Glomerular visceral epithelial cell (primary cell): ENCODE results near the gene TRPV3.
"Not testable (repeated sequence)": the region's sequence is repeated elsewhere in the genome, so short reads cannot be mapped to it uniquely, and the experiment has no call there.

ENCODE experiments used
- DNase-seq: peaks from one replicate; pipeline ENCODE4 v3.0.0-alpha.2; 2016; ENCODE audit errors: extremely low spot score

Gene TRPV3

GRCh38 chr17:3557768-3558583 is at the start of gene TRPV3:
Gene TRPV3 (minus strand): TSS chr17:3557812. CDS start chr17:3554850, 2,962 bp downstream.
- DNase-seq: peak; percentile 20

- no peak for DNase-seq
Measured at GRCh38 chr17:3603870-3604259, 46.3 kb upstream of the TRPV3 start.

DNA sequence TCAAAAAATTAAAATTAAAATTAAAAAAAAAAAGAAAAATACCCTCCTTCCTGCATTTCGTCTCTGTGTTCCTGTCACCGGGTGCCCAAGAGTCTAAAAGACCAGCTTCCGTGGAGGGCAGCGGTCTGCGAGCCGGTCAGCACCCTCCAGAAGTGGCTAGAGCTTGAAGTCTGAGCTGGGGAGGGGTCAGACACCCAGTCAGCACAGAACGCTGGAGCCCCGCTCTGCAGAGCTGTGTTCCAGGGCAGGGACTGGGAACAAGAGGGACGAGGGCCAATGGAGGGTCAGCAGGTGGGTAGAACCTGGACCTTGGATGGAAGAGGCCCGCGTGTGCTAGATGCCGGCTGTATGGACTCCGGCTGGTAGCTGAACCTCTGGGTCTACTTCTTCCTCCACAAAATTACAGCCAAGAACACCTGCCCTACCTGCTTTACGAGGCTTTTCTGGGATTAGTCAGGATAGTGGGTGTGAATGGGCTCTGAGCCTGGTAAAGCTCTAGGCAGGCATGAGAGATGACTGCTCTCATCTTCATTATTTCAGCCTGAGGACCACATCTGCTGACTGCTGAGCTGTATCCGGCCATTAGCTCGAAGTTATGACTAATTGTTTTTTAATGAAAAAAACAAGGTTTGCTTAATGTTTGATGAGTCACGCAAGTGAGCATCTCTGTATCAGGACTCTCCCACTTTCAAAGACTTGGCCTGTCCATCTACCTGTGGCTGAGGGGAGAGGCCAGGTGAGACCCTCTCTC is 45.7 kb upstream of the TRPV3 start:
- DNase-seq: no peak

- DNase-seq: peak; percentile 13
Measured at GRCh38 chr17:3602499-3602898, 44.9 kb upstream of the TRPV3 start.

DNA sequence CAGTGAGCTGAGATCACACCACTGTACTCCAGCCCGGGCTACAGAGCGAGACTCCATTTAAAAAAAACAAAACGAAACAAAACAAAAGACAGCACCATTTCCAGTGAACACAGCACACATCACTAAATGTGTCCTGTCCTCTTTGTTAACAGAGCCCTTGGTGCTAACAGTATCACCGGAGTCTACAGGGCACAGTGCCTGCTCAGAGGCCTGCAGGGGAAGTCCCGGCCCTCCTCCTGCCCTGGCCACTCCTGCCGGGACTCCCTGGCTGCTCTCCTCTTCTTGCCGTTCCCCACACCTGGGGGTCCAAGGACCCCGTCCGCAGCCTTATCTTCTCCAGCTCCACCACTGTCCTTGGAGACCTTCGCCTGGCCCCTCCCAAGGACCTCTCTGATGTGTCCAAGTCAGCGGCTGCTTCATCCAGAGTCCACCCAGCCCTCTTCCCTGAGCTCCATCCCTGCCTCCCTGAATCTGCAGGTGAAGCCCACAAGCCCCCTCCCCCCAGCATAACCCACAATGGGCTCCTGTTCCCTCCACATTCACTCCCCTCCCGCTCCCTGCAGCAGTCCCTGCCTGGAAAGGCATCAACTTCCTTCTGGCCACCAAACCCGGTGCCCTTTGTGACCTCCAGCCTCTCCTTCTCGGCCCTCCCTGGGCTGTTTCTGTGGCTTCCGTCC is 43.1 kb upstream of the TRPV3 start:
- no peak for DNase-seq

- DNase-seq: no peak
Measured at GRCh38 chr17:3598078-3598477, 40.5 kb upstream of the TRPV3 start.

DNA sequence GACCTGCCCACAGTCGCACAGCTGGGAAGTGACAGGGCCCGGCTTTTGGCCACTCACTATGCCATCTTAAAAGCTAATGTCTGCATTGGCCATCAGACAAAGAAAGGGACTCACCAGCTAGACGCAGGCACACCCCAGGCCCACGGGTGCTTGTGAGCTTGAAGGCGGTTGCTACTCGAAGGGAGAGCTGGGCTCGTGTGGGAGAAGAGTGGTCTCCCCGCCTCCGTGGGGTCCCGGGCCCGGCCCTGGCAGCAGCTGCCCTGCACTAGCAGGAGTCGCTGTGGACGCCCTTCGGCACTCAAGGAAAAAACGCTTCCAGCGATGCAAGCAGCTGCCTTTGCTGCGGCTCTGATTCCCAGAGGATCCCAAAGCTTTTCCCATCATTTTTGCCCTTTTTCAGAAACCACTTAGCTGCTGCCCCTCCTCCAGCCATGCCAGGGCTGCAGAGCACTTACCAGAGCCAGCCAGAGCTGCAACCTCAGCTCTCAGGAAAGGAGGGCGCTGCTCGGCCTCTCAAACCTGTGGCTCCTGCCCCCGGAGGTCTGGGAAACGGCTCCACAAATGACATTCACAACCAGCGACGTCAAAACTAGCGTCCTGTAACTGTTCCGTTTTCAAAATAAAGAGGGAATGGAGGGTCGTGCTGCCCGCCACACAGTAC is 39.3 kb upstream of the TRPV3 start:
- DNase-seq: no peak

DNA sequence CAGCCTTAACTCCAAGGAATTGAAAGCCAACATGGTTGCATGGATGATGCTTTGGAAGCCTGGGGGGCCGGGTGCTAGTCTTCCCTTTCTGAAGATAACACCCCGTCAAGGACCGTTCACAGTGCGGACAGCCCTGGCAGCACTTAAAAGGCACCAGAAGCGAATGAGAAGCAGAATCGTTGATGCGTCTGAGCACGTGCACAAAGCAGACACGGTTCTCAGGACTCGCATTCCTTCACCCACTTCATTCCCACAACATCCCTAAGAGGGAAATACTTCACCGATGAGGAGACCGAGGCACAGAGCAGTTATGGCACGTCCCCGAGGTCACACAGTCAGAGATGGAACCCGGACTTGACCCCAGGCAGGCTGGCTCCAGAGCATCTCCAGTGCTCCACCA is 37.4 kb upstream of the TRPV3 start:
- no peak for DNase-seq

DNA sequence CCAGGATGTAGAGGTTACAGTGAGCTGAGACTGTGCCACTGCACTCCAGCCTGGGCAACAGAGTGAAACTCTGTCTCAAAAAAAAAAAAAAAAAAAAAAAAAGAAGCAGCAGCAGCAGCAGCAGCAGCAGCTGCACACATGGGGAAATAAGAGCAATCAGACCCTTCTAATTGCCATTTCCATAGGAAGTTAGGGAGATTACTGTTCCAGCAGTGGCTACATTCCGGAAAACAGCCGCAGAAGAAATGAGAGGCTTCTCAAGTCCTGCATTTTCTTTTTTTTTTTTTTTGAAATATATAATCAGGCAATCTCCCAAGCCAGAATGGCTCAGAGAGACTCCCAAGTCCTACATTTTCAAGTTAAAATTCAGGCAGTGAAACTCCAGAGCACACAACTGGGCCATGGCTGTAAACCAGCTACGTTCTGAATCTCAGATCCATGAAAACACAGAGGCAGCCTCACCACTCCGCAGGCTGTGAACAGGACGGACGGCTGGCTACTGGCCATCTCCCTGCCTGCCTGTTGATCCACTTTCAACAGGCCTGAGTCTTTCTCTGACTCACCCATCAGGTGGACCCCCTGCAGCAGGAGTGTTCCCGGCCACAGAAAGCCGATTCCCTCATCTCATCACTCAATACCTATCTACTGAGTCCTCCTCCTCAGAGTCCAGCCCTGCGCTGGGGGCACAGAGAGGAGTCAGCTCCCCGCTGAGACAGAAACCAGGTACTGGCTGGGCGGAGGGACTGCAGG is 36.6 kb upstream of the TRPV3 start:
- peak; percentile 70 for DNase-seq

- no peak for DNase-seq
Measured at GRCh38 chr17:3593384-3593783, 35.8 kb upstream of the TRPV3 start.

- no peak for DNase-seq
Measured at GRCh38 chr17:3592216-3592860, 34.7 kb upstream of the TRPV3 start.

GRCh38 chr17:3590768-3591167 is 33.2 kb upstream of the TRPV3 start:
- no peak for DNase-seq

GRCh38 chr17:3590231-3590630 is 32.6 kb upstream of the TRPV3 start:
- DNase-seq: no peak

DNA sequence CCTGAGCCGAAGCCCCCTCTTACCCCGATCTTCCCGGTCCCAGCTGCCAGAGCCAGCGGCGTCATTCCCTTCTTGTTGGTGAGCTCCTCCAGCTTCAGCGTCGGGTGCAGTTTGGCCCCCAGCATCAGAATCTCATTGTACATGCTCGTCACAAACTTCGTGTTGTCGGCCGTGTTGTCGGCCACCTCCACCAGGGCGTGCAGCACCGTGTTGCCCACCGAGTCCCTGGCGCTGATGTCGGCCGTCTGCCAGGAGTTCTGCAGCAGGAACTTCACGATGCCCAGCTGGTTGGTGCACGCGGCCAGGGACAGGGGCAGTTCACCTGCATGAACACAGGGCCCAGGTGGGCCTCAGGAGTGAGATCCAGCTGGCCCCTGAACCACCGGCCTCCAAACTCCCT is 32.2 kb upstream of the TRPV3 start:
- DNase-seq: no peak

DNA sequence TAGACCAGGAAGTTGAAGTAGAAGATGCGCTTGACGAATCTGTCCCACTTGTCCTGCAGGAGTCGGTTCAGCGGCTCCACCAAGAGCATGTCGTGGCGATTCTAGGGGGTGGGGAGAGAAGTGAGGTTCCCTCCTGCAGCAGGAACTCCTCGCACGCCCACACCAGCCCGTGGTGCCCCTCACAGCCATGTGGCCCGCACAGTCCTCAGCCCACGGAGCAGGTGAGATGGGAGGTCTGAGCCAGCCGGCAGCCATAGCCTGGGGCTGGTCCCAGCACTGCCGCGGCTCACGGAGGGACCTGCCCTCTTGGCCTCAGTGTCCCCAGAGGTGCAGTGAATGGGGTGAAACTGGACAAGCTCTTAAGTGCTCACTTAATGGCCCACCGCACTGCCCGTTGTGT is 28.2 kb upstream of the TRPV3 start:
- no peak for DNase-seq

DNA sequence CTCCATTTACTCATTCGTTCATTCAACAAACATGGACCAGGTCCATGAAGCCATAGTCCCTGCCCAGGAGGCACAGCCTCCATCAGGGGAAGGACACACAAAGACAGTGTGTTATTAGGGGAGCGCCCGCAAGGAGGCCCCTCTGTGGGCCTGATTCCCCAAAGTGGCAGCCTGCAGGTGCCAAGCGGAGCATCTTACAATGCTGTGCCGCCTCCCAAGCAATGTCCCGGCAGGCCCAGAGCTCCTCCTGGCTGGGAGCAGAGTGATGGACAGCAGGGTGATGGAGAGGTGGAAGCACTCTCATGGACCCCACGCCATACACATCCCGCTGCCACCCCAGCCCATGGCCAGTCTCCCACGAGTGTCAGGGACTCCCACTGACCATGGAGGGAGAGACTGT is 25.8 kb upstream of the TRPV3 start:
- no peak for DNase-seq

DNA sequence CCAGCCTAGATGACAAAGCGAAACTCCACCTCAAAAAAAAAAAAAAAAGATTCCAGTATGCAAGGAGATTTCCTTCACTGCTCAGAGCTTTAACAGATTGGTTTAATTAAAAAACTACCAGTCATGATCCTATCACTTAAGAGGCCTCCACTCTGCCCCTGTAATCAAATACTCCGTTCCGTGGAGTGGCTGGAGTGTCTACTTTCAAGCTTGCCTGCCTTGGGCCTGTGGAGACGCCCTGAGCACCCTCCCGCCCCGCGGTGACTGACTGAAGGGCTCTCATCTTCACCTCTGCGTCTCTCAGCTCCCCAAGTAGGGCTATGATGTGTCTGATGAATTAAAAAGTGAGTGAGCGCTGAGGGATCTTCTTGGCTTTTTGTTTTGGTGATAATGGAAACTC is 25.3 kb upstream of the TRPV3 start:
- no peak for DNase-seq

DNA sequence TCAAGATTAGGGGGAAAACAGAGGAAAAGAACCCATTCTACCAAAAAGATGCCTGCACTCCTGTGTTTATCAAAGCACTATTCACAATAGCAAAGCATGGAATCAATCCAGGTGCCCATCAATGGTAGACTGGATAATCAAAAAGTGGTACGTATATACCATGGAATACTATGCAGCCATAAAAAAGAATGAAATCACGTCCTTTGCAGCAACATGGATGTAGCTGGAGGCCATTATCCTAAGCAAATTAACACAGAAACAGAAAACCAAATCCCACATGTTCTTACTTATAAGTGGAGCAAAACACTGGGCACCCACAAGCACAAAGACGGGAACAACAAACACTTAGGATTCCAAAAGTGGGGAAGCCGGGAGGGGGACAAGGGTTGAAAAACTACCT is 21.1 kb upstream of the TRPV3 start:
- DNase-seq: not testable (repeated sequence)

GRCh38 chr17:3576970-3577369 is 19.4 kb upstream of the TRPV3 start:
- no peak for DNase-seq

DNA sequence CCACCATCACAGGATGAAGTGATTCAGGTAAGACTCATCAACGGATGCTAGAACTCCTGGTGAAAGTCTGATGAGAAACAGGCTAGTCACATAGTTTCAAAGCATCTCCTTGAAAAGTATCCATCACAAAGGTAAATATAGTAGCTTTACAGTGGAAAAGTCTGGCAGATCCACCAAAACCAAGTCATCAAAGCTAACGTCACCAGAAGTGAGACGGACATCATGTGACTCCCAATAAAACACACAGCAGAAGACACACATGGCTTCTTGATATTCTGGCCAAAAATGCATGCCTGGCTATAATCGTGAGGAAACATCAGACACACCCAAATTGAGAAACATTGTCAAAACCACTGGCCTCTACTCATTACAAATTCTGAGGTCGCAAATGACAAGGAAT is 17.9 kb upstream of the TRPV3 start:
- DNase-seq: no peak

DNA sequence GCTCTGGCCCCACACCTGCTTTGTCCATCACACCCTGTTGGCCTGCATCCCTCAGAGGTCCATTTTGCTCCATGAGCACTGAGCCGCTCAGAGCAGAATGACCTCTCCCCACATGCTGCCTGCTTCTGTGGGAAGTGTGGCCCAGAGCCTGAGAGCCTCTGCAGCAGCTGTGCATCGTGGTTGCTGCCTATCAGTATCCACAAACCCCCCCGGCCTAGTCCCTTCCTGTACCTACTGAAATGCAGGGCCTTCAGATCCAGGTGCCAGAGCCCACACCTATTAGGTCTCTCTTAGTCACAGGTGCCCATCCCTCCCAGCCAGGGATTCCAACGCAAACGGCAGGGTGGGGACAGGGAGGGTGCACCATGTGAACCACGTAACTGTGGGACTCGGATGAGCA is 16.6 kb upstream of the TRPV3 start:
- DNase-seq: no peak
